ENCODE measurements around the gene ZNF821. TPM values are rescaled to one million over a fixed set of nuclear protein-coding genes. Genes with fewer than 3 reads are reported as not detected.

Gene ZNF821
- polyA plus RNA-seq, 1 of the 3 experiments (the other 2 are of a cell fraction) = 8.8 TPM

DNA sequence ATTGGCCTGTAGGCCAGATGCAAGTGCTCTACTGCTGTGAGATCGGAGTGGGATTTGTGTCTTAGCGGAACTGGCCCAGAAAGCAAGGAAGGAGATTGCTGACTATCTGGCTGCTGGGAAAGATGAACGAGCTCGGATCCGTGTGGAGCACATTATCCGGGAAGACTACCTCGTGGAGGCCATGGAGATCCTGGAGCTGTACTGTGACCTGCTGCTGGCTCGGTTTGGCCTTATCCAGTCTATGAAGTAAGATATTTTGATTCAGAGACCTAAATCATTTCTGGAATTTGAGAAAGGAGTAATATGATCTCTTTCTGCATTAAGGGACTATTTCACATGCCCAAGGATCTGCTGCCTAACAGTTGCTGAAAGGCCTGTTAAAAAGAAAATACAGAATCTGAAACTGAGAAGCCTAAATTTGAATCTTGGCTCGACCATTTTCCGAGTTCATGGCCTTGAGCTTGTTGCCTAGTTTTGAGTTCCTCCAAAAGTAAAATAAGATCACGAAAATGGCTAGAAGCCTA, 32.5 kb upstream of the ZNF821 start:
- Histone ChIP-seq H3F3A (replicated peaks; ENCODE audit: insufficient read depth) (peaks cover 30% of the 10 kb centered on the region), H3K36me3 (replicated peaks in 1 of 2; ENCODE audit: control insufficient read depth in 1 of 2, insufficient read depth in 2 of 2, low read length in 1 of 2) (peaks cover 37 to 57% of the 10 kb centered on the region in 2 experiments), H3K4me2 (no peak overlapping the region), H3K27ac (ENCODE audit: low read depth in 2 of 2, low read length in 1 of 2) (peak overlapping the region; percentile 44 to 71; a peak in 3 of 4 replicates), H4K20me1 (ENCODE audit: insufficient read depth) (peaks cover 92% of the 10 kb centered on the region), H3K79me2 (ENCODE audit: insufficient read depth) (peaks cover 100% of the 10 kb centered on the region), H2AFZ (ENCODE audit: low read depth) (no peak overlapping the region), H3K4me1 (ENCODE audit: control insufficient read depth in 1 of 2, insufficient read depth in 2 of 2, low read depth in 1 of 2, low read length in 1 of 2) (peaks cover 0 to 3% of the 10 kb centered on the region in 2 experiments; a peak in 1 of 4 replicates), H3K27me3 (ENCODE audit: insufficient read depth) (no peaks in the 10 kb centered on the region), H3K9ac (no peak overlapping the region), H3K4me3 (ENCODE audit: low read depth in 2 of 2, low read length in 1 of 2) (no peak overlapping the region), H3K9me3 (no peaks in the 10 kb centered on the region), H3K9me2 (no peaks in the 10 kb centered on the region)
- WGBS (ENCODE audit: low lambda C conversion rate) = 94% methylated on average over 11 of the region's 11 CpGs
- no peak for DNase-seq
- ChIA-PET POLR2A (no interaction called here), CTCF (interaction anchor here (1.2 kb wide), 1 partner anchor 13 kb away, joined by 3 read pairs; no protein-coding TSS in a partner anchor)
- TF ChIP-seq, protein P1, sequence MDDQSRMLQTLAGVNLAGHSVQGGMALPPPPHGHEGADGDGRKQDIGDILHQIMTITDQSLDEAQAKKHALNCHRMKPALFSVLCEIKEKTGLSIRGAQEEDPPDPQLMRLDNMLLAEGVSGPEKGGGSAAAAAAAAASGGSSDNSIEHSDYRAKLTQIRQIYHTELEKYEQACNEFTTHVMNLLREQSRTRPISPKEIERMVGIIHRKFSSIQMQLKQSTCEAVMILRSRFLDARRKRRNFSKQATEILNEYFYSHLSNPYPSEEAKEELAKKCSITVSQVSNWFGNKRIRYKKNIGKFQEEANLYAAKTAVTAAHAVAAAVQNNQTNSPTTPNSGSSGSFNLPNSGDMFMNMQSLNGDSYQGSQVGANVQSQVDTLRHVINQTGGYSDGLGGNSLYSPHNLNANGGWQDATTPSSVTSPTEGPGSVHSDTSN (IDR thresholded peaks at IDR 0.05) = peak; percentile 22; the same call in 1 of the 2 replicates
- TF ChIP-seq, protein P2, sequence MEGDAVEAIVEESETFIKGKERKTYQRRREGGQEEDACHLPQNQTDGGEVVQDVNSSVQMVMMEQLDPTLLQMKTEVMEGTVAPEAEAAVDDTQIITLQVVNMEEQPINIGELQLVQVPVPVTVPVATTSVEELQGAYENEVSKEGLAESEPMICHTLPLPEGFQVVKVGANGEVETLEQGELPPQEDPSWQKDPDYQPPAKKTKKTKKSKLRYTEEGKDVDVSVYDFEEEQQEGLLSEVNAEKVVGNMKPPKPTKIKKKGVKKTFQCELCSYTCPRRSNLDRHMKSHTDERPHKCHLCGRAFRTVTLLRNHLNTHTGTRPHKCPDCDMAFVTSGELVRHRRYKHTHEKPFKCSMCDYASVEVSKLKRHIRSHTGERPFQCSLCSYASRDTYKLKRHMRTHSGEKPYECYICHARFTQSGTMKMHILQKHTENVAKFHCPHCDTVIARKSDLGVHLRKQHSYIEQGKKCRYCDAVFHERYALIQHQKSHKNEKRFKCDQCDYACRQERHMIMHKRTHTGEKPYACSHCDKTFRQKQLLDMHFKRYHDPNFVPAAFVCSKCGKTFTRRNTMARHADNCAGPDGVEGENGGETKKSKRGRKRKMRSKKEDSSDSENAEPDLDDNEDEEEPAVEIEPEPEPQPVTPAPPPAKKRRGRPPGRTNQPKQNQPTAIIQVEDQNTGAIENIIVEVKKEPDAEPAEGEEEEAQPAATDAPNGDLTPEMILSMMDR (IDR thresholded peaks at IDR 0.05) = no peak
- no peak for TF ChIP-seq RXRA (IDR thresholded peaks at IDR 0.05; ENCODE audit: borderline replicate concordance, low read depth)
- no peak for TF ChIP-seq SIN3A (IDR thresholded peaks at IDR 0.05; ENCODE audit: borderline replicate concordance, low read depth, low read length)
- no peak for TF ChIP-seq FOSL2 (IDR thresholded peaks at IDR 0.05; ENCODE audit: borderline replicate concordance, low read depth)

DNA sequence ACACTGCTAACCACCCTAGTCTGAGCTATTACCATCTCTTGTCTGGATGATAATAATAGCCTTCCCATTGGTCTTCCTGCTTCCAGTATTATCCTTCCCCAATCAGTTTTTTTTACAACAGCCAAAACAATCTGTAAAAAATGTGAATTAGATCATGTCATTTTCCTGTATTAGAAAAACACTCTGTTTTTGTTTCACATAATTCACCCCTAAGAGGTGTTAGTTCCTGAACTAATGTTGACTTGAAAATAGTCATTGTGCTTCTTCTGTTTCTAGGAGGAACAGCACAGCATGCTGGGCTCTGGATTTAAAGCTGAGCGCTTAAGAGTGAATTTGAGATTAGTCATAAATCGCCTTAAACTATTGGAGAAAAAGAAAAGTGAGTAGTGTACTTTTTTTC, 31.4 kb upstream of the ZNF821 start:
- ChIA-PET POLR2A (no interaction called here), CTCF (no interaction called here)
- no peak overlapping the region for H3K4me3 ChIP-seq (ENCODE audit: low read depth in 2 of 2, low read length in 1 of 2)
- peaks cover 26 to 46% of the 10 kb centered on the region in 2 experiments for H3K36me3 ChIP-seq (replicated peaks in 1 of 2; ENCODE audit: control insufficient read depth in 1 of 2, insufficient read depth in 2 of 2, low read length in 1 of 2)
- peaks cover 97% of the 10 kb centered on the region for H4K20me1 ChIP-seq (ENCODE audit: insufficient read depth)
- no peaks in the 10 kb centered on the region for H3K9me2 ChIP-seq
- H3K9ac ChIP-seq = no peak overlapping the region
- 97% methylated on average over 2 of the region's 2 CpGs for WGBS (ENCODE audit: low lambda C conversion rate)
- peaks cover 100% of the 10 kb centered on the region for H3K79me2 ChIP-seq (ENCODE audit: insufficient read depth)
- DNase-seq = no peak
- no peak overlapping the region for H3K27ac ChIP-seq (ENCODE audit: low read depth in 2 of 2, low read length in 1 of 2)
- H2AFZ ChIP-seq (ENCODE audit: low read depth) = no peak overlapping the region
- H3K9me3 ChIP-seq = no peaks in the 10 kb centered on the region
- no peaks in the 10 kb centered on the region for H3K27me3 ChIP-seq (ENCODE audit: insufficient read depth)
- peaks cover 0 to 3% of the 10 kb centered on the region in 2 experiments; a peak in 1 of 4 replicates for H3K4me1 ChIP-seq (ENCODE audit: control insufficient read depth in 1 of 2, insufficient read depth in 2 of 2, low read depth in 1 of 2, low read length in 1 of 2)
- TF ChIP-seq RCOR1 (IDR thresholded peaks at IDR 0.05; ENCODE audit: low read length) = no peak
- no peak for TF ChIP-seq RXRA (IDR thresholded peaks at IDR 0.05; ENCODE audit: borderline replicate concordance, low read depth)
- no peak for TF ChIP-seq RAD21 (IDR thresholded peaks at IDR 0.05; ENCODE audit: low read length)
- no peak for TF ChIP-seq MEF2A (IDR thresholded peaks at IDR 0.05; ENCODE audit: borderline replicate concordance, low read depth)
- no peak for TF ChIP-seq RFX5 (IDR thresholded peaks at IDR 0.05; ENCODE audit: low read length)
- TF ChIP-seq, protein P3, sequence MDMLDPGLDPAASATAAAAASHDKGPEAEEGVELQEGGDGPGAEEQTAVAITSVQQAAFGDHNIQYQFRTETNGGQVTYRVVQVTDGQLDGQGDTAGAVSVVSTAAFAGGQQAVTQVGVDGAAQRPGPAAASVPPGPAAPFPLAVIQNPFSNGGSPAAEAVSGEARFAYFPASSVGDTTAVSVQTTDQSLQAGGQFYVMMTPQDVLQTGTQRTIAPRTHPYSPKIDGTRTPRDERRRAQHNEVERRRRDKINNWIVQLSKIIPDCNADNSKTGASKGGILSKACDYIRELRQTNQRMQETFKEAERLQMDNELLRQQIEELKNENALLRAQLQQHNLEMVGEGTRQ (IDR thresholded peaks at IDR 0.05; ENCODE audit: borderline replicate concordance, low read depth, low read length) = no peak
- TF ChIP-seq, protein P2 (IDR thresholded peaks at IDR 0.05) = no peak
- TF ChIP-seq FOXM1 (IDR thresholded peaks at IDR 0.05; ENCODE audit: low read depth) = no peak
- no peak for TF ChIP-seq ELF1 (IDR thresholded peaks at IDR 0.05)
- TF ChIP-seq SMC3 (IDR thresholded peaks at IDR 0.05; ENCODE audit: low read depth, low read length) = no peak
- no peak for TF ChIP-seq TAF1 (IDR thresholded peaks at IDR 0.05; ENCODE audit: borderline replicate concordance, low read depth, low read length)
- no peak overlapping the region for H3K4me2 ChIP-seq
- peaks cover 30% of the 10 kb centered on the region for H3F3A ChIP-seq (replicated peaks; ENCODE audit: insufficient read depth)

Data from SK-N-SH (cell line).